Measurements from ENCODE around the gene EPB41. TPM values are rescaled to one million over a fixed set of nuclear protein-coding genes. Genes with fewer than 3 reads are reported as not detected.

EPB41 gene
- total RNA-seq, 1 experiment from 2014 or later, result 41.7 TPM

DNA sequence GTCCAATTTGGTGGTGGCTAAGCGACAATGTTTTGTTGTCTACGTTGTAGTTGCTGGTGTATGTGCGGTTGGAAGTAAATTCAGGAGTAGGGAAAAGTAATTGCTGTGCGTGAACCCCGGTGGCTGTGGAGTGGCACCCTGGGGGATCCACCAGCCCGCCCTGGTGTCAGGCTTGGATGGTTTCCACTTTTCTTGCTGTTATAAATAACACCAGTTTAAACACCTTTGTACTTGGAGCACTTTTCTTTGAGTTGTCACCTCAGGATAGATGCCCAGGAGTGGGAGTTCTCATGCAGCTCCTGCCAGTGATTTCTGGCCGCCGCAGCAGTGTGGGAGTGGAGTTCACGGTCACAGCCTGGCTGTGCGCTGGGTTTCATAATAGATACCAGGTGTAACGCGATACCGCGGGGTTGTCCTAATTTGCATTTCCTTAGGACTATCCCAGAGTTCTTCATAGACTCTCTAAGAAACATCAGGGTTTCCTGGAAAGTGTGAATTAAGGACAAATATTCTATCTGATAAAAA is 222.1 kb downstream of the EPB41 start:
- no peaks in the 10 kb centered on the region for H3K36me3 ChIP-seq (ENCODE audit: control insufficient read depth in 1 of 2, insufficient read depth in 2 of 2, low read length in 2 of 2)
- DNase-seq (ENCODE audit: low read depth, low spot score), result no peak
- H3K4me2 ChIP-seq (ENCODE audit: low read length), result no peak overlapping the region
- ChIA-PET RAD21 (ENCODE audit: low non-redundant PET in 1 of 2, low total read pairs in 2 of 2, uncharacterized antibody in 2 of 2, unreplicated experiment in 2 of 2) (interaction anchor here in 1 of 2 experiments (0.6 to 1.0 kb wide), 2 partner anchors 254 to 1385 kb away, joined by 3 to 4 read pairs; no protein-coding TSS in a partner anchor), CTCF (no interaction called here), POLR2A (interaction anchor here (0.7 kb wide), 1 partner anchor 14 kb away, joined by 3 read pairs; no protein-coding TSS in a partner anchor)
- H3K27me3 ChIP-seq (ENCODE audit: insufficient read depth, low read length), result no peaks in the 10 kb centered on the region
- H3K9me2 ChIP-seq (ENCODE audit: insufficient read depth), result no peaks in the 10 kb centered on the region
- no peak overlapping the region for H3K4me3 ChIP-seq (replicated peaks in 1 of 2; ENCODE audit: low read depth in 1 of 2, low read length in 2 of 2)
- no peak overlapping the region for H3K9ac ChIP-seq (ENCODE audit: low read length)
- H3K79me2 ChIP-seq (ENCODE audit: insufficient read depth, low read length), result no peaks in the 10 kb centered on the region
- intact Hi-C loops (cut with micrococcal nuclease), result no loop called here
- H3K4me1 ChIP-seq (ENCODE audit: control insufficient read depth in 1 of 2, insufficient read depth in 2 of 2, low read length in 2 of 2), result peaks cover 0 to 2% of the 10 kb centered on the region in 2 experiments; a peak in 1 of 4 replicates
- TF ChIP-seq RAD21 (IDR thresholded peaks at IDR 0.05; ENCODE audit: low read depth) (no peak), ZNF274 (IDR thresholded peaks at IDR 0.05; ENCODE audit: low read depth, low read length) (no peak), ELF1 (IDR thresholded peaks at IDR 0.05; ENCODE audit: borderline replicate concordance, low read depth) (no peak)
- no TSS peak for BruUV-seq (replicated peaks)
- no peaks in the 10 kb centered on the region for H3K9me3 ChIP-seq (ENCODE audit: control insufficient read depth in 1 of 2, insufficient read depth in 1 of 2, low read depth in 1 of 2, low read length in 2 of 2)
- no peaks in the 10 kb centered on the region for H4K20me1 ChIP-seq (ENCODE audit: insufficient read depth)
- H3K27ac ChIP-seq (ENCODE audit: low read depth, low read length), result no peak overlapping the region
- no peak overlapping the region for H2AFZ ChIP-seq (ENCODE audit: low read depth, low read length, poor library complexity, severe bottlenecking)
- no peak for ATAC-seq

DNA sequence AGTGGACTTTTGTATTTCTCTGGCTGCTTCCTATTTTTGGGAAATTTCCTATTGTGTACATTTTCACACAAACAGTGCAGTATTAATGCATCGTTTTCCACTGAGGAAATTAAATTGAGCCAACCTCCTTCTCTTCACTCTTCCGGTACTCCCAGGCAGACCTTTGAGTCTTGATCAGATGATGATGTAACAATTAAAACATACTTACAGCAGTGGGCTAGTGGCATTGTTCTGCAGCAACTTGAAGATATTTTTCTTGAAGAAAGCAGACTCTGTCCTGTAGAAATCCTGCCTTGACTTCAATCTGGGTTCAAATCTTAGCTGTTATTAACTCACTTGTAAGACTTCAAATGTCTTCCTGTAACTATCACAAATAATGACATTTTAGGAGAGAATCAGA is 228.3 kb downstream of the EPB41 start:
- H3K27ac ChIP-seq (ENCODE audit: low read depth, low read length), result no peak overlapping the region
- ATAC-seq (no peak), DNase-seq (ENCODE audit: low read depth, low spot score) (no peak)
- no peaks in the 10 kb centered on the region for H3K9me2 ChIP-seq (ENCODE audit: insufficient read depth)
- no peaks in the 10 kb centered on the region for H4K20me1 ChIP-seq (ENCODE audit: insufficient read depth)
- BruUV-seq (replicated peaks), result TSS peak; percentile 34
- H3K9me3 ChIP-seq (ENCODE audit: control insufficient read depth in 1 of 2, insufficient read depth in 1 of 2, low read depth in 1 of 2, low read length in 2 of 2), result no peaks in the 10 kb centered on the region
- H2AFZ ChIP-seq (ENCODE audit: low read depth, low read length, poor library complexity, severe bottlenecking), result no peak overlapping the region
- POLR2A ChIA-PET, result no interaction called here
- H3K36me3 ChIP-seq (ENCODE audit: control insufficient read depth in 1 of 2, insufficient read depth in 2 of 2, low read length in 2 of 2), result peaks cover 15 to 21% of the 10 kb centered on the region in 2 experiments; a peak in 3 of 4 replicates
- H3K27me3 ChIP-seq (ENCODE audit: insufficient read depth, low read length), result no peaks in the 10 kb centered on the region
- no peak overlapping the region for H3K9ac ChIP-seq (ENCODE audit: low read length)
- TF ChIP-seq YY1 (IDR thresholded peaks at IDR 0.05; ENCODE audit: extremely low read depth, insufficient replicate concordance, low read depth, low read length) (no peak), CBX3 (IDR thresholded peaks at IDR 0.05; ENCODE audit: low read depth) (no peak), ZFX (IDR thresholded peaks at IDR 0.05) (no peak), EGR1 (IDR thresholded peaks at IDR 0.05; ENCODE audit: low read depth) (no peak), JUND (IDR thresholded peaks at IDR 0.05) (no peak), POLR2AphosphoS5 (IDR thresholded peaks at IDR 0.05; ENCODE audit: low read depth, low read length) (no peak), POLR2A (IDR thresholded peaks at IDR 0.05; ENCODE audit: borderline replicate concordance, extremely low read depth, insufficient read depth, insufficient read length) (no peak), EZH2 (IDR thresholded peaks at IDR 0.05) (no peak), CEBPB (IDR thresholded peaks at IDR 0.05; ENCODE audit: low read depth) (no peak)
- TF ChIP-seq, protein P1, sequence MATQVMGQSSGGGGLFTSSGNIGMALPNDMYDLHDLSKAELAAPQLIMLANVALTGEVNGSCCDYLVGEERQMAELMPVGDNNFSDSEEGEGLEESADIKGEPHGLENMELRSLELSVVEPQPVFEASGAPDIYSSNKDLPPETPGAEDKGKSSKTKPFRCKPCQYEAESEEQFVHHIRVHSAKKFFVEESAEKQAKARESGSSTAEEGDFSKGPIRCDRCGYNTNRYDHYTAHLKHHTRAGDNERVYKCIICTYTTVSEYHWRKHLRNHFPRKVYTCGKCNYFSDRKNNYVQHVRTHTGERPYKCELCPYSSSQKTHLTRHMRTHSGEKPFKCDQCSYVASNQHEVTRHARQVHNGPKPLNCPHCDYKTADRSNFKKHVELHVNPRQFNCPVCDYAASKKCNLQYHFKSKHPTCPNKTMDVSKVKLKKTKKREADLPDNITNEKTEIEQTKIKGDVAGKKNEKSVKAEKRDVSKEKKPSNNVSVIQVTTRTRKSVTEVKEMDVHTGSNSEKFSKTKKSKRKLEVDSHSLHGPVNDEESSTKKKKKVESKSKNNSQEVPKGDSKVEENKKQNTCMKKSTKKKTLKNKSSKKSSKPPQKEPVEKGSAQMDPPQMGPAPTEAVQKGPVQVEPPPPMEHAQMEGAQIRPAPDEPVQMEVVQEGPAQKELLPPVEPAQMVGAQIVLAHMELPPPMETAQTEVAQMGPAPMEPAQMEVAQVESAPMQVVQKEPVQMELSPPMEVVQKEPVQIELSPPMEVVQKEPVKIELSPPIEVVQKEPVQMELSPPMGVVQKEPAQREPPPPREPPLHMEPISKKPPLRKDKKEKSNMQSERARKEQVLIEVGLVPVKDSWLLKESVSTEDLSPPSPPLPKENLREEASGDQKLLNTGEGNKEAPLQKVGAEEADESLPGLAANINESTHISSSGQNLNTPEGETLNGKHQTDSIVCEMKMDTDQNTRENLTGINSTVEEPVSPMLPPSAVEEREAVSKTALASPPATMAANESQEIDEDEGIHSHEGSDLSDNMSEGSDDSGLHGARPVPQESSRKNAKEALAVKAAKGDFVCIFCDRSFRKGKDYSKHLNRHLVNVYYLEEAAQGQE (IDR thresholded peaks at IDR 0.05; ENCODE audit: low read depth), result no peak
- TF ChIP-seq, protein P2, sequence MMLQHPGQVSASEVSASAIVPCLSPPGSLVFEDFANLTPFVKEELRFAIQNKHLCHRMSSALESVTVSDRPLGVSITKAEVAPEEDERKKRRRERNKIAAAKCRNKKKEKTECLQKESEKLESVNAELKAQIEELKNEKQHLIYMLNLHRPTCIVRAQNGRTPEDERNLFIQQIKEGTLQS (IDR thresholded peaks at IDR 0.05), result no peak
- TF ChIP-seq, protein P3, sequence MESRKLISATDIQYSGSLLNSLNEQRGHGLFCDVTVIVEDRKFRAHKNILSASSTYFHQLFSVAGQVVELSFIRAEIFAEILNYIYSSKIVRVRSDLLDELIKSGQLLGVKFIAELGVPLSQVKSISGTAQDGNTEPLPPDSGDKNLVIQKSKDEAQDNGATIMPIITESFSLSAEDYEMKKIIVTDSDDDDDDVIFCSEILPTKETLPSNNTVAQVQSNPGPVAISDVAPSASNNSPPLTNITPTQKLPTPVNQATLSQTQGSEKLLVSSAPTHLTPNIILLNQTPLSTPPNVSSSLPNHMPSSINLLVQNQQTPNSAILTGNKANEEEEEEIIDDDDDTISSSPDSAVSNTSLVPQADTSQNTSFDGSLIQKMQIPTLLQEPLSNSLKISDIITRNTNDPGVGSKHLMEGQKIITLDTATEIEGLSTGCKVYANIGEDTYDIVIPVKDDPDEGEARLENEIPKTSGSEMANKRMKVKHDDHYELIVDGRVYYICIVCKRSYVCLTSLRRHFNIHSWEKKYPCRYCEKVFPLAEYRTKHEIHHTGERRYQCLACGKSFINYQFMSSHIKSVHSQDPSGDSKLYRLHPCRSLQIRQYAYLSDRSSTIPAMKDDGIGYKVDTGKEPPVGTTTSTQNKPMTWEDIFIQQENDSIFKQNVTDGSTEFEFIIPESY (IDR thresholded peaks at IDR 0.05; ENCODE audit: extremely low read depth, insufficient replicate concordance, low read length), result no peak
- TF ChIP-seq, protein P4, sequence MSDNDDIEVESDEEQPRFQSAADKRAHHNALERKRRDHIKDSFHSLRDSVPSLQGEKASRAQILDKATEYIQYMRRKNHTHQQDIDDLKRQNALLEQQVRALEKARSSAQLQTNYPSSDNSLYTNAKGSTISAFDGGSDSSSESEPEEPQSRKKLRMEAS (IDR thresholded peaks at IDR 0.05), result no peak
- RAD21 ChIA-PET (ENCODE audit: low non-redundant PET in 1 of 2, low total read pairs in 2 of 2, uncharacterized antibody in 2 of 2, unreplicated experiment in 2 of 2), result no interaction called here
- CTCF ChIA-PET, result no interaction called here
- peaks cover 0 to 7% of the 10 kb centered on the region in 2 experiments; a peak in 1 of 4 replicates for H3K4me1 ChIP-seq (ENCODE audit: control insufficient read depth in 1 of 2, insufficient read depth in 2 of 2, low read length in 2 of 2)
- no peak overlapping the region for H3K4me2 ChIP-seq (ENCODE audit: low read length)
- no peak overlapping the region for H3K4me3 ChIP-seq (replicated peaks in 1 of 2; ENCODE audit: low read depth in 1 of 2, low read length in 2 of 2)
- no peaks in the 10 kb centered on the region for H3K79me2 ChIP-seq (ENCODE audit: insufficient read depth, low read length)
- intact Hi-C loops (cut with micrococcal nuclease), result no loop called here
